ENCODE results near the gene ESCO1.
"Not testable (repeated sequence)": the region's sequence is repeated elsewhere in the genome, so short reads cannot be mapped to it uniquely, and the experiment has no call there.

Gene ESCO1

DNA sequence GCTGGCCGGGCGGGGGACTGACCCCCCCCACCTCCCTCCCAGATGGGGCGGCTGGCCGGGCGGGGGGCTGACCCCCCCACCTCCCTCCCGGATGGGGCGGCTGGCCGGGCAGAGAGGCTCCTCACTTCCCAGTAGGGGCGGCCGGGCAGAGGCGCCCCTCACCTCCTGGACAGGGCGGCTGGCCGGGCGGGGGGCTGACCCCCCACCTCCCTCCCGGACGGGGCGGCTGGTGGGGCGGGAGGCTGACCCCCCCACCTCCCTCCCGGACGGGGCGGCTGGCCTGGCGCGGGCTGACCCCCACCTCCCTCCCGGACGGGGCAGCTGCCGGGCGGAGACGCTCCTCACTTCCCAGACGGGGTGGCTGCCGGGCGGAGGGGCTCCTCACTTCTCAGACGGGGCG lies 8.1 kb downstream of the ESCO1 start:
- DNase-seq = not testable (repeated sequence)

- no peak for DNase-seq
These were observed 16.1 kb downstream of the ESCO1 start for GRCh38 chr18:21584391-21584790.

DNA sequence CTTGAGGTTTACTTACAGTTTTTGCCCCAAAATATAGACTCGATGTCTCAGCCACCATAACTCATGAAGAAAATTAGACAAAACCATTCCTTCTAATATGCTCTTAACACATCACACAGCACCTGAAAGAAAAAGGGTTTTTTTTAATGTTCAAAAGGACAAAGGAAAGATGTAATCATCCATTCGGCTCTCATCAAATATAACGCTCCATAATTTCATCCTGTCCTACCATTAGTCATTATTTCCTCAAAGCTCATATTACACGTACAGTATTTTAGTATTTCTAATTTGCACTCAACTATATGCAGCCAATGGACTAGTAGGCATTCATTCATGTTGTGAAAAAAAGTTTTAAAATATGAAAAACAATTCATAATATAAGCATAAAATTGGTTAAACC lies 24.8 kb downstream of the ESCO1 start:
- DNase-seq = no peak

DNA sequence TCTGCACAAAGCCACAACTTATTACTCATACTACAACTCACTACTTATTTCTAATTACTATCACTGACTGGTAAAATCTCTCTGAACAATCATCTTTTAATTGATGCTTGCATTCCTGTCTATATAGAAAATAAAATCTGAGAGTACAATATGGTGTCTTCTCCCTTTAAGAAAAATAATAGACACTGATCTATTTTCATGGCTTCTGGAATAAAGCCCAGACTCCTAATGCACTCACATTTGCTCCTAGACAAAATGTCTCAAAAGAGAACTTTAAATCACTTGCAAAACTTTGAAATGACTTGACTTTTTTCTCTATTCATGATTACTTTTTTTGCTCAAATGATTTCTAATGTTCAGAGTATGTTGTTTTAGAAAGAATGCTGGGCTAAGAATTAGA lies 28.7 kb downstream of the ESCO1 start:
- no peak for DNase-seq

- DNase-seq = no peak
These were observed 41.3 kb downstream of the ESCO1 start for GRCh38 chr18:21559195-21559594.

DNA sequence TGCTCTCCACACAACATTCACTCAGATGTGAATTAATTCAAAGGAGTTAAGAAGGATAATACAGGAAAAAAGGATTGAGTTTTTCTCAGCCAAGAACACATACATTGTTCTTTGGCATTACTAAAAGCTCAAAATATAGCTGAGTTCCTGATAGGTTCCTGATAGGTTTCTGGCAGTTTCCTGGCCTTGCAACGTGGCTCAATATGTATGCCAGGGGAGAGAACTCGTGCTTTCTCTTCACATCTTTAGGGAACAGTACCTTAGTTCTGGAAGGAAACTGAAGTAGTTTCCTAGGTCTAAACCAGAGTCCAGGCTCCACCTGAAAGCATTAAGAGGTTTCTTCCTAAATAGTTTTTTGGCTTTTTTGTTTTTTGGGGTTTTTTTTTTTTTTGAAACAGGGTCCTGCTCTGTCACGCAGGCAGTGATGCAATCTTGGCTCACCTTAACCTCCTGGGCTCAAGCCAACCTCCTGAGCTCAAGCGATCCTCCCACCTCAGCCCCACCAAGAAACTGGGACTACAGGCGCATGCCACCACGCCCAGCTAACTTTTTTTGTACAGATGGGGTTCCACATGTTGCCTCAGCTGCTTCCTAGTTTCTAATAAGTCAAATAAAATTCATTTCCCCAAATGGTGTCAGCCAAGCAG lies 42.8 kb downstream of the ESCO1 start:
- no peak for DNase-seq

GRCh38 chr18:21550510-21550970 lies 50.0 kb downstream of the ESCO1 start:
- no peak for DNase-seq

DNA sequence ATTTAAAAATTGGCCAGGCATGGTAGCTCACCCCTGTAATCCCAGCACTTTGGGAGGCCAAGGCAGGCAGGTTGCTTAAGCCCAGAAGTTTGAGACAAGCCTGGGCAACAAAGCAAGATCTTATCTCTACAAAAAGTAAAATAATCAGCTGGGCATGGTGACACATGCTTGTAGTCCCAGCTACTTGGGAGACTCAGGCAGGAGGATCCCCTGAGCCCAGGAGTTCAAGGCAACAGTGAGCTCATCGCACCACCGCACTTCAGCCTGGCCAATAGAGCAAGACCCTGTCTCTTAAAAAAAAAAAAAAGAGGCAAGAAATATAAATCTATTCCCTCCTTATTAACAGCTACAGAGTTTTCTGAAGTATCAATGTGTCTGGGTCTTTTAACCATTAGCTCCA lies 51.9 kb downstream of the ESCO1 start:
- no peak for DNase-seq

- DNase-seq = no peak
These were observed 54.1 kb downstream of the ESCO1 start for GRCh38 chr18:21546423-21546822.

DNA sequence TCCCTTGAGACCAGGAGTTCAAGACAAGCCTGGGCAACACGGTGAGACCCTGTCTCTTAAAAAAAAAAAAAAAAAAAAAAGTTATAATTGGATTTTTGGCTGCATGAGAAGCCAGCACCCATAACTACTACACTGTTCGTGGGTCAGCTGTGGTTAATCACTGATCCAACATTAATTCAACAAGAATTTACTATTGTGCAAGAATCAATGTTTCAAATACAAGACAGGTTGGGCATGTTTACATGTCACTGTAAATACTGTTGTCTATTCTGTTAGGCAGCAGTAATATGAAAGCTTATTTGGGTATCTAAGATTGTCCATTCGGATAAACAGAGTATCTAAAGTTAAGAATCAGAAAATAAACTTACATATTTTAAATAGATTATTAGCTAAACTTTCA lies 62.3 kb downstream of the ESCO1 start:
- DNase-seq = no peak

DNA sequence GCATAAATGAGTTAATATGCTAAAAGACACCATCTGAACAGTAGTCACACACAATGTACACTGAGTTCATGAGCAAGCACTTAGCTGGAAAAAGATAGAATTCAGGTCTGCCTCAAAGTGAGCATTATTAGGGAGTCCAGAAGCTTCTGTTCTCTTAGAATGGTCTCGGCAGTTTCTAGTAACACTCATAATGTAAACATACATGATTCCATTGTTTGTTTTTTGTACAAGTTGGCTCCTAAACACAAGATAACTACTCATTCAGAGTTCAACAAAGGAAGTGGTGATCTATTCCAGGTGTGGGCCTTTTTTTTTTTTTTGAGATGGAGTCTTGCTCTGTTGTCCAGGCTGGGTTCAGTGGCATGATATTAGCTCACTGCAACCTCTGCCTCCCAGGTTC lies 66.2 kb downstream of the ESCO1 start:
- DNase-seq = no peak

DNA sequence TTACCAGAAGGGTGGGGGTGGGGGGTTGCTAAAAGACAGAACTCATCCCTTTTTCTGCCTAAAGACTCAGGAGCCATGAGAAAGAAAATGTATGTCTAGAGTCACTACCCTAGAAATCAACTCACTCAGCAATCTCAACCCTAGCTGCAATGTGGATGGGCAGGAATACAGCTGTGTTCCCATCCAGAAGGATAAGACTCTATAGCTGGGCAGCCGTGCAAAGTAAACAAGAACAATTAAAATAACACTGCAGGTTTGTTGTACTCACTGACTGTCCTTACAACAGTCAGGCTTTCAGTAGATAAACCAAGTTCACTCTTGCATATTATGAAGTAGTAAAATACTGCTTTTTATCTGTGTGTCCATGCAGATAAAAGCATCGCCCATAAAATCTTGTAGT lies 74.0 kb downstream of the ESCO1 start:
- no peak for DNase-seq

DNA sequence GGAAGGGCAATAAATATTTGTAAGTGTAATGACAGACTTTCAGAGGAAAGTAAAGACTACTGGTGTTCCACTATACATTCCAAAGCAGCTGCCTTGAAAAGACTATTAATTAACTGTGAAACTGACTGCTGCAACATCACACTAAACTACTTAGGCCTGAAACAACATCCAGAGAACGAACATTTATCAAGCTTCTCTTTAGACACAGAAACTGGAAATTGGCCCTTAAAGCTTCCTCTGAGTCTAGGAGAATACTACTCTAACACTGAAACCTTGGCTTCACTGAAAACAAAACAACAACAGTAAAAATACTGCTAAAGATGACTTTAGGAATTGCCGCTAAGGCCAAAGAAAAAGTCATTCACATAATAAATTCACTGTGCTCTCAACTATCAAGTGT lies 74.6 kb downstream of the ESCO1 start:
- DNase-seq = no peak

- DNase-seq = no peak
These were observed 78.0 kb downstream of the ESCO1 start for GRCh38 chr18:21522530-21522929.

DNA sequence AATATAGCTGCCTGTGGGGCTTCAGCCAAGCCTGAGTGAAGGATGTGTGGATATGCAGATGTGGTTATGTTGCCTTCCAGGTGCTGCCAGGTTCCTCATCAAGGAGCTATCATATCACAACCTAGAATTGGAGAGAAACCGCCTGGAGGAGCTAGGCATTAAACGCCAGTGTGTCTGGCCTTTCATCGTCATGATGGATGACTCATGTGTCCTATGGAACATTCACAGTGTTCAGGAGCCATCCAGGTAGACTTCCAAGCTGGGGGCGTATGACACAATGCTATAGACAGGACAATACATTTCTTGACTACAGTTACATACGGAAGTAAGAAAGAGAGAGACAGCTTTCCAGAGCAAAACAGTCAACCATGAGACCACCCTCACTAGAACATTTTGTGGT lies 86.8 kb downstream of the ESCO1 start:
- no peak for DNase-seq

DNA sequence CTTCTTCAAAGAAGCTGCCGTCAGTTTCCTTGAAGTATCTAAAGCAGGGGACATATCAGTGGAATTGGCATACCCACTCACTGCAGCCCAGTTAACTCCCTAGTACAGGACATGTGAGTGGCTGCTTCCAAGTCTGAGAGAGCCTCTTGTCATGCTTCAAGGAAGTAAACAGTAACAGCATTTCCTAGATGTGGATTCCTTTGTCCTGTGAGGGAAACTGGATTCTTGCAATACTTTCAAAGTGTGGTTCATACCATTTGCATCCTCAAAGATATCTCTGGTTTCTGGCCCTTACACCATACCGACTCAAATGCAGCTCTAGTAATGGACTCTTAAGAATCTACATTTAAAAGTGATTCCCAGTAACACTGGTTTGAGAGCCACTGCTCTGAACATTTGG lies 87.2 kb downstream of the ESCO1 start:
- DNase-seq = no peak

- no peak for DNase-seq
These were observed 91.4 kb downstream of the ESCO1 start for GRCh38 chr18:21509062-21509461.

DNA sequence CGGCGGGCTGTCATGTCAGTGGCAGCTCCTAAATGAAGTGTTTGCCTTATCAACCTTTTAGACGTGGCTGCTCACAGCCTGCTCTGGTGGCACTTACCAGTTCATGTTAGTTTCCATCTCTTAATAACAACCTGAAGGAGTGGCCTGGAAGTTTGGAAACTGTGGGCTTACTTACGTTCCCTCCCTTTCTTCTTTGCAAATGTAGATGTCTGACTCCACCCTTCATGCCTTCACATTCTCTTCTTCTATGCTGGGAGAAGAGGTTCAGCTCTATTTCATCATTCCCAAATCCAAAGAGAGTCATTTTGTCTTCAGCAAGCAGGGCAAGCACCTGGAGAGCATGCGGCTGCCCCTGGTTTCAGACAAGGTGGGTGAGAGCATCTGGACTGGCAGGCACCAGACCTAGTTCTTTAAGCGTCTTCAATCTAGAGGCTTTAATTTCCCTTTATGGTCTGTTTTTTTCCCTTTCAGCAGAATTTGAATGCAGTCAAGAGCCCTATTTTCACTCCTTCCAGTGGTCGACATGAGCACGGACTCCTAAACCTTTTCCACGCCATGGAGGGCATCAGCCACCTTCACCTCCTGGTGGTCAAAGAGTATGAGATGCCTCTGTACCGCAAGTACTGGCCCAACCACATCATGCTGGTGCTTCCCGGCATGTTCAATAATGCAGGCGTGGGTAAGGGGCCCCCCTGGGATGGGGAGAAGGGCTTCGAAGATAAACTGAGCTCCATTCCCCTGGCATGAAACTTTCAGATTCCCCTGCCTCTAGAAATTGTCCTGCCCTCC lies 92.4 kb downstream of the ESCO1 start:
- DNase-seq = no peak

GRCh38 chr18:21502661-21503060 lies 97.8 kb downstream of the ESCO1 start:
- DNase-seq = no peak

DNA sequence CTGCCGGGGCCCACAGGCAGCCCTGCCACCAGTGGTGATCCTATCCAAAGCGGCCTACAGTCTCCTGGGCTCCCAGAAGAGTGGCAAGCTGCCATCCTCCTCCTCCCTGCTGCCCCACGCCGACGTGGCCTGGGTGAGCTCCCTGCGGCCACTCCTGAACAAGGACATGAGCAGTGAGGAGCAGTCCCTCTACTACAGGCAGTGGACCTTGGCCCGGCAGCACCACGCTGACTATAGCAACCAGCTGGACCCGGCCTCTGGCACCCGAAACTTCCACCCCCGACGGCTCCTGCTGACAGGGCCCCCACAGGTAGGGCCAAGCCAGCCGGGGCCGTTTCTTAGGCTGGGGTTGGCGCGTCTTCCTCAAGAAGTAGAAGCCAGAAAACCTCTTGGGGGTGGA lies 100.5 kb downstream of the ESCO1 start:
- DNase-seq = no peak

GRCh38 chr18:21496277-21496835 lies 104.1 kb downstream of the ESCO1 start:
- DNase-seq = no peak

DNA sequence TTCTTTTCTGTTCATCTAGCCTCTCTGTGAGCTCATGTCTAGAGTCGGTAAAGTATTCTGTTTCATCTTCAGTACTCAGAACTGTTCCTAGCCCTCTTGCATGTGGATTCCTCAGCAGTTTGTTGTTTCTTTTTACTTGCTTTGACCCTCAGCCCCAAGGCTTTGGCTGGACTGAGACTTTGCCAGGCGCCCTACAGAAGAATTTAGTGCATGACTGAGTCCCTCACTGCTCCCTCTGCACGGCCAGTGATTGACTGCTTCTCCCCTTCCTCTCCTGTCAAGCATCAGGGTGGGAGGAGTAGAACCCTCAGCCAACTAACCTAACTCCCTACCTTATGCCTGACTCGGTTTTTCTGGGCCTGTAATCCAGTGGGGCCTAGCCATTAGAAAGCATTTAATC lies 109.8 kb downstream of the ESCO1 start:
- DNase-seq = no peak

DNA sequence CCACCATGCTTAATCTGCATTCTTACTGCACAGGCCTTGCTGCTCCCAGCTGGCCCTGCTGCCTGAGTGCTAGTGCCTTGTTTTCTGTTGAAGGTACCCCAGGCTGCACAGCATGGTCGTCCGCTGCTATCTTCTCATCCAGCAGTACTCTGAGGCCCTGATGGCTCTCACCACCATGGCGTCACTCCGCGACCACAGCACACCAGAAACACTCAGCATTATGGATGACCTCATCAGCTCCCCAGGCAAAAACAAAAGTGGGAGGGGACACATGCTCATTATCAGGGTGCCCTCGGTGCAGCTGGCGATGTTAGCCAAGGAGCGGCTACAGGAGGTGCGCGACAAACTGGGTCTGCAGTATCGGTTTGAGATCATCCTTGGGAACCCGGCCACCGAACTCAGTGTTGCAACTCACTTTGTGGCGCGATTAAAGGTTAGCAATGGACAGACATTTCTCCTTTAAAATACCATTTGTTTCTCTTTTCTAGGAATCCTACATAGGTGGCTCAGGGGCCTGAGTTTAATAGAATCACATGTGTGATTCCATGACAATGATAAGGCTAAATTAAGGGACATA lies 110.5 kb downstream of the ESCO1 start:
- DNase-seq = no peak

Measured in bone marrow (tissue), 2 donors.